K562 (cell line): Measurements from ENCODE around the gene ZMIZ1. TPM values are rescaled to one million over a fixed set of nuclear protein-coding genes. Genes with fewer than 3 reads are reported as not detected.
A peak's percentile ranks its signal among the peaks of the same experiment; 100 is the strongest.

ENCODE experiments used
- ATAC-seq: fragments of 200-7000 bp; cut with Tn5 transposase; 3 replicates; pipeline ENCODE4 v1.9.1; 2020; ENCODE audit warnings: moderate library complexity
- BruUV-seq: library from RNA; stranded (reverse); fragments of 400-500 nt; replicated peaks from 2 replicates; lab custom pipeline; 2021; lab: Mats Ljungman, UMichigan
- CTCF ChIA-PET: fragments of 300-600 bp; formaldehyde crosslinking; extraction: SDS; loops from one replicate; lab custom pipeline; 2021; ENCODE audit warnings: low intra/inter-chr PET ratio; lab: Yijun Ruan, JAX
- POLR2A ChIA-PET: fragments of 300-600, 350-650 bp; sonication (Branson Sonifier 250); formaldehyde crosslinking; extraction: SDS; loops from one replicate; lab custom pipeline; 2021; ENCODE audit warnings: antibody characterized with exemption, inconsistent platforms; lab: Yijun Ruan, JAX
- DNase-seq, 4 experiments: peaks; one replicate each; pipeline versions ENCODE4 v3.0.0 to v3.0.0-alpha.2; 2011 to 2018; ENCODE audit warnings: low spot score in 3 of 4, mixed read lengths in 3 of 4; ENCODE audit errors: extremely low read depth in 1 of 4
- FAIRE-seq: peaks from 2 replicates; lab custom pipeline; 2011; peaks lifted over from hg19 to GRCh38; lab: Jason Lieb, UNC
- H2AFZ ChIP-seq: 2 replicates; pipeline ENCODE4 v1.6.0; 2011; ENCODE audit warnings: low read depth, low read length, control low read depth, inconsistent platforms
- H3K27ac ChIP-seq: fragments of 200-600 bp; 3 replicates; pipeline ENCODE4 v1.8.0; 2011; ENCODE audit warnings: low read depth, mild to moderate bottlenecking, control low read depth, inconsistent platforms, low read length, moderate library complexity, mixed read lengths; ENCODE audit errors: extremely low read depth
- H3K27me3 ChIP-seq, 2 experiments: fragments of 300-600 bp in 1 of 2; 2 replicates in 1 of 2; 3 replicates in 1 of 2; pipeline versions ENCODE4 v1.6.0 to v1.8.0; 2011; ENCODE audit warnings: inconsistent platforms in 2 of 2, low read length in 2 of 2, mild to moderate bottlenecking in 1 of 2, mixed read lengths in 1 of 2, moderate library complexity in 1 of 2; ENCODE audit not compliant: control insufficient read depth in 2 of 2, insufficient read depth in 2 of 2
- H3K36me3 ChIP-seq: fragments of 300-600 bp; 3 replicates; pipeline ENCODE4 v1.8.0; 2011; ENCODE audit warnings: mild to moderate bottlenecking, low read length, inconsistent platforms; ENCODE audit not compliant: control insufficient read depth, insufficient read depth
- H3K4me1 ChIP-seq, 2 experiments: fragments of 200-600 bp in 1 of 2; replicated peaks in 1 of 2; 2 replicates in 1 of 2; 3 replicates in 1 of 2; pipeline versions ENCODE4 v1.5.1 to v1.8.0; 2011; ENCODE audit warnings: inconsistent platforms in 2 of 2, low read length in 2 of 2, mild to moderate bottlenecking in 1 of 2, mixed read lengths in 1 of 2, moderate library complexity in 1 of 2; ENCODE audit not compliant: control insufficient read depth in 2 of 2, insufficient read depth in 2 of 2
- H3K4me2 ChIP-seq: 2 replicates; pipeline ENCODE4 v1.6.1; 2011; ENCODE audit warnings: low read length, control low read depth, inconsistent platforms, mixed read lengths; ENCODE audit not compliant: insufficient read depth
- H3K4me3 ChIP-seq: fragments of 200-600 bp; sonication (generic), shearing (Covaris generic); 2 replicates; pipeline ENCODE4 v1.5.1; 2016; ENCODE audit warnings: control low read depth, inconsistent platforms
- H3K79me2 ChIP-seq: fragments of 200-600 bp; 3 replicates; pipeline ENCODE4 v1.8.0; 2011; ENCODE audit warnings: low read length, inconsistent platforms; ENCODE audit not compliant: control insufficient read depth, insufficient read depth
- H3K9ac ChIP-seq, 2 experiments: 2 replicates each; pipeline versions ENCODE4 v1.6.0 to v1.6.1; 2011; ENCODE audit warnings: low read depth in 2 of 2, low read length in 2 of 2, control low read depth in 1 of 2, inconsistent platforms in 1 of 2, mild to moderate bottlenecking in 1 of 2, mixed read lengths in 1 of 2; ENCODE audit not compliant: insufficient read depth in 1 of 2
- H3K9me1 ChIP-seq: one replicate; pipeline ENCODE4 v1.6.0; 2011; ENCODE audit warnings: inconsistent platforms, mild to moderate bottlenecking, low read length, moderate library complexity; ENCODE audit not compliant: control insufficient read depth, insufficient read depth
- H3K9me3 ChIP-seq: replicated peaks from 2 replicates; pipeline ENCODE4 v1.5.1; 2011; ENCODE audit warnings: low read depth, low read length, inconsistent platforms; ENCODE audit not compliant: control insufficient read depth, insufficient read depth
- H4K20me1 ChIP-seq: replicated peaks from 2 replicates; pipeline ENCODE4 v1.6.1; 2011; ENCODE audit warnings: low read length, inconsistent platforms, mixed read lengths; ENCODE audit not compliant: control insufficient read depth, insufficient read depth
- SRSF3 ChIP-seq: fragments of 200-400 bp; formaldehyde crosslinking; IDR thresholded peaks from 2 replicates; pipeline ENCODE4 v1.6.1; 2016; ENCODE audit warnings: mild to moderate bottlenecking, low read length, moderate library complexity; ENCODE audit not compliant: insufficient read depth
- ZFP36 ChIP-seq: fragments of 150-350 bp; IDR thresholded peaks from 2 replicates; pipeline ENCODE4 v1.6.1; 2018; ENCODE audit warnings: low read length, low read depth; ENCODE audit not compliant: partially characterized antibody
- ZNF174 ChIP-seq: fragments of 250-450 bp; sonication (Bioruptor Pico); IDR thresholded peaks from 2 replicates; pipeline ENCODE4 v1.4.0; 2020; ENCODE audit warnings: mild to moderate bottlenecking
- WGBS: fragments of 100-300 bp; shearing (Covaris generic); methylation state at CpG from one replicate; pipeline ENCODE4 v1.1.6; 2016; ENCODE audit warnings: low coverage, mixed read lengths; ENCODE audit not compliant: insufficient coverage; ENCODE audit errors: missing lambda C conversion rate; 5-methylcytosine and 5-hydroxymethylcytosine counted together
- in situ Hi-C: fragments of 300-500 bp; cut with MboI; formaldehyde crosslinking; loops from 4 replicates; pipeline ENCODE4 v1.15.0; 2018; ENCODE audit warnings: inconsistent platforms, mixed read lengths
- intact Hi-C: fragments of 100-400 bp; cut with micrococcal nuclease; formaldehyde crosslinking; loops from 2 replicates; pipeline ENCODE4 v1.14.2; 2022
- polyA plus RNA-seq, 8 experiments: library from polyadenylated mRNA; depleted of rRNA in 4 of 8; stranded (reverse) in 5 of 8; unstranded in 3 of 8; fragments of >200 nt; fragmentation: Nextera tagmentation in 2 of 8; fragmentation: Illumina TruSeq in 1 of 8; extraction: Ambion mirVana in 2 of 8; extraction: Trizol in 1 of 8; gene quantifications; 2 replicates each; pipeline versions ENCODE4 v1.2.1 to v1.2.3, GENCODE V29; 2011 to 2014; ENCODE audit warnings: inconsistent platforms in 1 of 8, missing spikeins in 1 of 8
- total RNA-seq, 7 experiments: library from RNA; depleted of rRNA in 6 of 7; stranded (reverse); fragments of >200 nt in 6 of 7; fragmentation: Illumina TruSeq in 2 of 7; extraction: Trizol in 2 of 7; gene quantifications; 2 replicates each; pipeline versions ENCODE4 v1.2.1 to v1.2.3, GENCODE V29; 2011 to 2021; ENCODE audit warnings: low replicate concordance in 1 of 7
- TF ChIP-seq, protein P1 (sequence below): fragments of 250-450 bp; sonication (Bioruptor Pico); IDR thresholded peaks from 2 replicates; pipeline ENCODE4 v1.5.0; 2020; ENCODE audit warnings: mild to moderate bottlenecking, borderline replicate concordance

ZMIZ1 gene
- total and polyA plus RNA-seq, 9 of the 15 experiments (the other 6 are each of a cell fraction or from before 2014, with no cell fraction given), result 1.0 to 37.3 (median 4.3) TPM

DNA sequence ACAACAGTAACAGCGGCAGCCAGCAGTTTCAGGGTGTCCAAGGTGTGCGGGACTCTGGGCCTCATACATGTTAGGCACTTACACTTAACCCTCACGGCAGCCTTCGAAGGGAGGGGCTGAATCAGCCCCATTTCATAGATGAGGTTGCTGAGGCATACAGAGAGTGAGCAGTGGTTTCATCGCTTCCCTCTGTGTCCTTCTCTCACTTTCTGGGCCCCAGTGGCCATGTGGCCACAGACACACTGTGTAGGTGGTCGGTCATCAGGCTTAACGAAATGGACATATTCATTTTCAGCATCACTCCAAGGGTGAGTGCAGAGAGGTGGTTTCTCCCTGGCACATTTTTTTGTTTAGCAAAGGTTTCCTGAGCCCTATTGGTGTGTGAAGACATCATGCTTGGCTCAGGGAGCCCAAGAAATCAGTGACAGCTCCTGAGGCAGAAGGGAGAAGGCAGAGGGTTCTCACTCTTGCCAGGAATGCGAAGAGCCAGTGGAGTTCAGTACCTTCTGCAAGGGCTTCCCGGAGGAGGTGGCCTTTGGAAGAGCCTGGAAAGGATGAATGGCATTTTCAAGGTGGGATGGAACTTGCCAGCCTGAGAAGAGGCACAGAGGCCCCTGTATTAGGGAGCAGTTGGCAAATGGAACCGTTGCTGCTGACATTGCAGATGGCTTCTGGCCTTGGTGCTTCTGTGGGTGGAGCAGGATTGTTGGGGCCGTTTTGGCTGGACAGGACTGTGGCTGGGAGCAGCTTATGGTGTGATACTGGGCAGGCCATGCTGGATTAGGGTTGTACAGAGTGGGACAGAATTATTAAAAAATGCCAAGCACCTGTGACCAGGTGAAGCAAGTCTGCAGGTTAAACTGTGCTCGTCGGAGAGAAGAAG, 216.8 kb downstream of the ZMIZ1 start:
- peaks cover 0 to 19% of the 10 kb centered on the region in 2 experiments; a peak in 3 of 5 replicates for H3K4me1 ChIP-seq
- ATAC-seq (no peak; the same call in 2 of the 3 replicates), FAIRE-seq (no peak), DNase-seq (no peak)
- H3K4me3 ChIP-seq, result no peak overlapping the region
- in situ Hi-C loops, result loop anchor here (5.0 kb wide), 1 partner anchor 52 kb away; no protein-coding TSS in a partner anchor
- H3K36me3 ChIP-seq, result peaks cover 3% of the 10 kb centered on the region; the same call in 1 of the 3 replicates
- H3K79me2 ChIP-seq, result no peaks in the 10 kb centered on the region
- BruUV-seq, result no TSS peak
- H3K9me1 ChIP-seq, result no peaks in the 10 kb centered on the region
- no peaks in the 10 kb centered on the region for H3K9me3 ChIP-seq
- 70% methylated on average over 13 of the region's 13 CpGs for WGBS
- H3K4me2 ChIP-seq, result no peak overlapping the region; the same call in 1 of the 2 replicates
- ChIA-PET CTCF (no interaction called here), POLR2A (no interaction called here)
- peak overlapping the region in 1 of 2 experiments; percentile 71; a peak in 2 of 4 replicates for H3K9ac ChIP-seq
- H2AFZ ChIP-seq, result no peak overlapping the region
- H4K20me1 ChIP-seq, result peaks cover 23% of the 10 kb centered on the region; the same call in 1 of the 2 replicates
- no peaks in the 10 kb centered on the region for H3K27me3 ChIP-seq
- no peak overlapping the region for H3K27ac ChIP-seq
- intact Hi-C loops, result no loop called here
- TF ChIP-seq SRSF3, result no peak
- TF ChIP-seq ZFP36, result peak; percentile 86
- TF ChIP-seq, protein P1, sequence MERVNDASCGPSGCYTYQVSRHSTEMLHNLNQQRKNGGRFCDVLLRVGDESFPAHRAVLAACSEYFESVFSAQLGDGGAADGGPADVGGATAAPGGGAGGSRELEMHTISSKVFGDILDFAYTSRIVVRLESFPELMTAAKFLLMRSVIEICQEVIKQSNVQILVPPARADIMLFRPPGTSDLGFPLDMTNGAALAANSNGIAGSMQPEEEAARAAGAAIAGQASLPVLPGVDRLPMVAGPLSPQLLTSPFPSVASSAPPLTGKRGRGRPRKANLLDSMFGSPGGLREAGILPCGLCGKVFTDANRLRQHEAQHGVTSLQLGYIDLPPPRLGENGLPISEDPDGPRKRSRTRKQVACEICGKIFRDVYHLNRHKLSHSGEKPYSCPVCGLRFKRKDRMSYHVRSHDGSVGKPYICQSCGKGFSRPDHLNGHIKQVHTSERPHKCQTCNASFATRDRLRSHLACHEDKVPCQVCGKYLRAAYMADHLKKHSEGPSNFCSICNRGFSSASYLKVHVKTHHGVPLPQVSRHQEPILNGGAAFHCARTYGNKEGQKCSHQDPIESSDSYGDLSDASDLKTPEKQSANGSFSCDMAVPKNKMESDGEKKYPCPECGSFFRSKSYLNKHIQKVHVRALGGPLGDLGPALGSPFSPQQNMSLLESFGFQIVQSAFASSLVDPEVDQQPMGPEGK, result no peak
- TF ChIP-seq ZNF174 (CRISPR knock-in tag), result no peak
